Measurements from ENCODE around the gene LYL1.

DNA sequence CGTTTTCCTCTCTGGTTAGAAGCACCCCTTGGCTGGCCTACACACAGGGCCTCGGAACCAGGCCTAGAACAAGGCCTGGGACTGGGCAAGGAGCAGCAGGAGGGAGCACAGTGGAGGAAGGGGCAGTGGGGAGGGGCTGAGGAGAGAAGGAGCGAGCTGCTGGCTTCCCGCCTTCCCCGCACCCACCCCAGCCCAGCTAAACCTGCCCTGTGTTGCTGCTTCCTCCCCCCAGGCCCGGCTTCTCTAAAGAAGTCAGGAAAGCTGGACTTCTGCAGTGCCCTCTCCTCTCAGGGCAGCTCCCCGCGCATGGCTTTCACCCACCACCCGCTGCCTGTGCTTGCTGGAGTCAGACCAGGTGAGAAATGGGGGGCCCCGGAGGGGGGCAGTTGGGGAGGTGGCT lies 24.3 kb downstream of the LYL1 start:
- TF ChIP-seq, protein P1, sequence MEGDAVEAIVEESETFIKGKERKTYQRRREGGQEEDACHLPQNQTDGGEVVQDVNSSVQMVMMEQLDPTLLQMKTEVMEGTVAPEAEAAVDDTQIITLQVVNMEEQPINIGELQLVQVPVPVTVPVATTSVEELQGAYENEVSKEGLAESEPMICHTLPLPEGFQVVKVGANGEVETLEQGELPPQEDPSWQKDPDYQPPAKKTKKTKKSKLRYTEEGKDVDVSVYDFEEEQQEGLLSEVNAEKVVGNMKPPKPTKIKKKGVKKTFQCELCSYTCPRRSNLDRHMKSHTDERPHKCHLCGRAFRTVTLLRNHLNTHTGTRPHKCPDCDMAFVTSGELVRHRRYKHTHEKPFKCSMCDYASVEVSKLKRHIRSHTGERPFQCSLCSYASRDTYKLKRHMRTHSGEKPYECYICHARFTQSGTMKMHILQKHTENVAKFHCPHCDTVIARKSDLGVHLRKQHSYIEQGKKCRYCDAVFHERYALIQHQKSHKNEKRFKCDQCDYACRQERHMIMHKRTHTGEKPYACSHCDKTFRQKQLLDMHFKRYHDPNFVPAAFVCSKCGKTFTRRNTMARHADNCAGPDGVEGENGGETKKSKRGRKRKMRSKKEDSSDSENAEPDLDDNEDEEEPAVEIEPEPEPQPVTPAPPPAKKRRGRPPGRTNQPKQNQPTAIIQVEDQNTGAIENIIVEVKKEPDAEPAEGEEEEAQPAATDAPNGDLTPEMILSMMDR (IDR thresholded peaks at IDR 0.05; ENCODE audit: low read depth, low read length) = no peak
- no peak for TF ChIP-seq POLR2A (IDR thresholded peaks at IDR 0.05; ENCODE audit: extremely low read depth, insufficient read length)
- no peak for TF ChIP-seq MAX (IDR thresholded peaks at IDR 0.05; ENCODE audit: low read depth, low read length)

All from NB4 (cell line).